ENCODE results near the gene NBDY.

The NBDY gene

GRCh38 chrX:56817179-56817578, 88.1 kb downstream of the NBDY start:
- Histone ChIP-seq H3K4me1 (no peaks in the 10 kb centered on the region), H3K27me3 (no peaks in the 10 kb centered on the region), H3K4me3 (ENCODE audit: low read depth, low read length) (no peak overlapping the region), H3K9me3 (no peaks in the 10 kb centered on the region), H3K36me3 (no peaks in the 10 kb centered on the region)
- TF ChIP-seq, protein P1, sequence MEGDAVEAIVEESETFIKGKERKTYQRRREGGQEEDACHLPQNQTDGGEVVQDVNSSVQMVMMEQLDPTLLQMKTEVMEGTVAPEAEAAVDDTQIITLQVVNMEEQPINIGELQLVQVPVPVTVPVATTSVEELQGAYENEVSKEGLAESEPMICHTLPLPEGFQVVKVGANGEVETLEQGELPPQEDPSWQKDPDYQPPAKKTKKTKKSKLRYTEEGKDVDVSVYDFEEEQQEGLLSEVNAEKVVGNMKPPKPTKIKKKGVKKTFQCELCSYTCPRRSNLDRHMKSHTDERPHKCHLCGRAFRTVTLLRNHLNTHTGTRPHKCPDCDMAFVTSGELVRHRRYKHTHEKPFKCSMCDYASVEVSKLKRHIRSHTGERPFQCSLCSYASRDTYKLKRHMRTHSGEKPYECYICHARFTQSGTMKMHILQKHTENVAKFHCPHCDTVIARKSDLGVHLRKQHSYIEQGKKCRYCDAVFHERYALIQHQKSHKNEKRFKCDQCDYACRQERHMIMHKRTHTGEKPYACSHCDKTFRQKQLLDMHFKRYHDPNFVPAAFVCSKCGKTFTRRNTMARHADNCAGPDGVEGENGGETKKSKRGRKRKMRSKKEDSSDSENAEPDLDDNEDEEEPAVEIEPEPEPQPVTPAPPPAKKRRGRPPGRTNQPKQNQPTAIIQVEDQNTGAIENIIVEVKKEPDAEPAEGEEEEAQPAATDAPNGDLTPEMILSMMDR (IDR thresholded peaks at IDR 0.05; ENCODE audit: low read depth, low read length) = no peak
- DNase-seq = no peak

GRCh38 chrX:56826020-56826419, 97.0 kb downstream of the NBDY start:
- Histone ChIP-seq H3K4me3 (ENCODE audit: low read depth, low read length) (no peak overlapping the region), H3K9me3 (no peaks in the 10 kb centered on the region), H3K36me3 (no peaks in the 10 kb centered on the region), H3K4me1 (no peaks in the 10 kb centered on the region), H3K27me3 (no peaks in the 10 kb centered on the region)
- no peak for DNase-seq
- TF ChIP-seq, protein P1 (IDR thresholded peaks at IDR 0.05; ENCODE audit: low read depth, low read length) = no peak

DNA sequence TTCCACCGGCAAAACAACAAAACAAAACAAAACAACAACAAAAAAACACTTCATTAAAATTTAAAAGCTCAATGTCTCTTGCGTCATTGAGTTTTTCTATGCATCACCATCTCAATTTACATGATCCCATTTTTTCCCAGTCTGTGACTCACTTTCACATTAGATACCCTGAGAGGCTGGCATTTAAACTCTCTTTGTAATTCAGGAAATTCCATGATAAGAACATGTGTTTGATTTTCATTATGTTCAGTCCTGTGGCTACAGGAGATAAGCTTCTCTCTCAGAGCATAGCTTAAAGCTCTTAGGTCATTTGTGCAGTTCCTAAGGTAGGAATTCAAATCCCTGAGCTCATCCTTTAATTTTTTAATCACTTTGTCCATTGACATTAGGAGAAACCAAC, 104.6 kb downstream of the NBDY start:
- Histone ChIP-seq H3K4me1 (no peaks in the 10 kb centered on the region), H3K4me3 (ENCODE audit: low read depth, low read length) (no peak overlapping the region), H3K27me3 (no peaks in the 10 kb centered on the region), H3K36me3 (no peaks in the 10 kb centered on the region), H3K9me3 (no peaks in the 10 kb centered on the region)
- no peak for DNase-seq
- TF ChIP-seq, protein P1 (IDR thresholded peaks at IDR 0.05; ENCODE audit: low read depth, low read length) = no peak

GRCh38 chrX:56853436-56853835, 124.4 kb downstream of the NBDY start:
- H3K4me3 ChIP-seq (ENCODE audit: low read depth, low read length) = no peak overlapping the region
- no peak for DNase-seq
- TF ChIP-seq, protein P1 (IDR thresholded peaks at IDR 0.05; ENCODE audit: low read depth, low read length) = no peak
- H3K27me3 ChIP-seq = no peaks in the 10 kb centered on the region
- H3K36me3 ChIP-seq = no peaks in the 10 kb centered on the region
- H3K9me3 ChIP-seq = no peaks in the 10 kb centered on the region
- no peaks in the 10 kb centered on the region for H3K4me1 ChIP-seq

DNA sequence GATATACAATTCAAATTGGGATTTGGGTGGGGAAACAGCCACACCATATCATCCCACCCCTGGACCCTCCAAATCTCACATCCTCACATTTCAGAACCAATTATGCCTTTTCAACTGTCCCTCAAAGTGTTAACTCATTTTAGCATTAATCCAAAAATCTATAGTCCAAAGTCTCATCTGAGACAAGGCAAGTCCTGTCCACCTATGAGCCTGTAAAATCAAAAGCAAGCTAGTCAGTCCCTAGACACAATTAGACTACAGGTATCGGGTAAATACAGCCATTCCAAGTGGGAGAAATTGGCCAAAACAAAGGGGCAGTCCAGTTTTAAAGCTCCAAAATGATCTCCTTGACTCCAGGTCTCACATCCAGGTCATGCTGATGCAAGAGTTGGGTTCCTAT, 128.0 kb downstream of the NBDY start:
- no peaks in the 10 kb centered on the region for H3K9me3 ChIP-seq
- no peak overlapping the region for H3K4me3 ChIP-seq (ENCODE audit: low read depth, low read length)
- no peaks in the 10 kb centered on the region for H3K36me3 ChIP-seq
- H3K27me3 ChIP-seq = no peaks in the 10 kb centered on the region
- DNase-seq = no peak
- H3K4me1 ChIP-seq = no peaks in the 10 kb centered on the region
- TF ChIP-seq, protein P1 (IDR thresholded peaks at IDR 0.05; ENCODE audit: low read depth, low read length) = no peak

GRCh38 chrX:56860888-56861287, 131.8 kb downstream of the NBDY start:
- H3K27me3 ChIP-seq = no peaks in the 10 kb centered on the region
- H3K36me3 ChIP-seq = no peaks in the 10 kb centered on the region
- TF ChIP-seq, protein P1 (IDR thresholded peaks at IDR 0.05; ENCODE audit: low read depth, low read length) = no peak
- no peaks in the 10 kb centered on the region for H3K4me1 ChIP-seq
- H3K9me3 ChIP-seq = no peaks in the 10 kb centered on the region
- no peak overlapping the region for H3K4me3 ChIP-seq (ENCODE audit: low read depth, low read length)
- no peak for DNase-seq

All from BE2C (cell line).